ENCODE data around the gene ARL4C.

ARL4C gene, protein sequence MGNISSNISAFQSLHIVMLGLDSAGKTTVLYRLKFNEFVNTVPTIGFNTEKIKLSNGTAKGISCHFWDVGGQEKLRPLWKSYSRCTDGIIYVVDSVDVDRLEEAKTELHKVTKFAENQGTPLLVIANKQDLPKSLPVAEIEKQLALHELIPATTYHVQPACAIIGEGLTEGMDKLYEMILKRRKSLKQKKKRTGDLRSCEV

GRCh38 chr2:234496835-234497593, at the start of gene ARL4C:
Gene ARL4C, minus strand, starts transcription at chr2:234497081. Its CDS starts 495 bp downstream, at chr2:234496586.
- in situ Hi-C loops (cut with MboI; ENCODE audit: low sequenced_read_pairs): loop anchor here (10.0 kb wide), 1 partner anchor 202 kb away; no protein-coding TSS in a partner anchor

GRCh38 chr2:234544659-234545611, 48.1 kb upstream of the ARL4C start:
- in situ Hi-C loops (cut with MboI; ENCODE audit: low sequenced_read_pairs): loop anchor here (10.0 kb wide), 1 partner anchor 410 kb away; no protein-coding TSS in a partner anchor

DNA sequence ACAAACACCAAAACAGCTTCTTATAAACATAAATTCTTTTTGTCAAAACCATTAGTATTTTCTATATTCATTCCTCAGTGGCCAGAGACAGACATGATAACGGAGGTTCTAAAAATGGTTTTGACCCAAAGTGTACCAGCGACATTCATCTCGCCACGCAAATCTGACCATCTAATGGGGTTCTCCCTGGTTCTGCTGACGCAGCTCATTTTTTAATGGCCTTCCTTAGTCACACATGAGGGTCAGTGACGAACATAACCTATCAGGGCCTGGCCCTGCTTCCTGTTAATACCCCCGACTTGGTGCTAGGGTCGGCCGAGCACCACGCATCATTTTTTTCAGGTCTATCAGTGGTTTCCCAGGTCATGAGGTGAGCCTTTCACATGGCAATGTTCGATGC, 45.9 kb upstream of the ARL4C start:
- in situ Hi-C loops (cut with MboI; ENCODE audit: low sequenced_read_pairs): loop anchor here (10.0 kb wide), 1 partner anchor 408 kb away; no protein-coding TSS in a partner anchor

GRCh38 chr2:234537929-234538328, 41.0 kb upstream of the ARL4C start:
- in situ Hi-C loops (cut with MboI; ENCODE audit: low sequenced_read_pairs): no loop called here

DNA sequence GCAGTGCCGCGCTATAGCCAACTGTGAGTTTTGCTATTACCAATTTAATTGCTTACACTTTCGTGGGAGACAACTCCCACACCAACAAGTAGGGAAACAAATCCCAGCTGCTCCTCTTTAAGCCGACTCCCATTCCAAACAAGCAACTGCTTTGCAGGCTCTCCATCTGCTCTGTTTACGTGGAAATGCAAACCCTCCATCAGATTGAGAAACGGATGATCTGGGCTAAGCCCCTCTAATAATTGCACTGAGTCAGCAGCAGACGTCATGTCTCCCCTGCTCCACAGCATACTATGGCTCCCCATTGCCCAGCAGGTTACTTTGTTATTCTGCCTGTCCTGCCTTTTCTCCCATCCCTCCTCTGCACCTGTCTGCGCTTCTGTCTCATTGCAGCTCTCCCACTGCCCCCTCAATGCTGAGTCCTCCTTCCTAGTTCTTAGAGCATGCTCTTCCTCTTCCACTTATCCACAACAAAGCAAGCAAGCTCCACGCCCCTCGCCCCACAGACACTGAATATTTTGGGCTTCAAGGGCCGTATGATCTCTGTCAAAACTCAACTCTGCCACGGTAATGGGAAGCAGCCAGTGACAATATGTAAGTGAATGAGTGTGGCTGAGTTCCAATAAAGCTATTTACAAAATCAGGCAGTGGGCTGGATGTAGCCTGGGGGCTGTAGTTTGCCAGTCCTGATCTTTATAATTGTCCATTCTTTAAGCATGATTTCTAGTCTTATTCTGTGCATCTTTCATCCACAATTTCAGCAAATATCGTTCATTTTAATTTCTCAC, 39.5 kb upstream of the ARL4C start:
- in situ Hi-C loops (cut with MboI; ENCODE audit: low sequenced_read_pairs): no loop called here

- in situ Hi-C loops (cut with MboI; ENCODE audit: low sequenced_read_pairs): no loop called here
These were observed 38.6 kb upstream of the ARL4C start for GRCh38 chr2:234535464-234535863.

GRCh38 chr2:234534515-234534914, 37.6 kb upstream of the ARL4C start:
- in situ Hi-C loops (cut with MboI; ENCODE audit: low sequenced_read_pairs): no loop called here

GRCh38 chr2:234533626-234534025, 36.7 kb upstream of the ARL4C start:
- in situ Hi-C loops (cut with MboI; ENCODE audit: low sequenced_read_pairs): no loop called here

DNA sequence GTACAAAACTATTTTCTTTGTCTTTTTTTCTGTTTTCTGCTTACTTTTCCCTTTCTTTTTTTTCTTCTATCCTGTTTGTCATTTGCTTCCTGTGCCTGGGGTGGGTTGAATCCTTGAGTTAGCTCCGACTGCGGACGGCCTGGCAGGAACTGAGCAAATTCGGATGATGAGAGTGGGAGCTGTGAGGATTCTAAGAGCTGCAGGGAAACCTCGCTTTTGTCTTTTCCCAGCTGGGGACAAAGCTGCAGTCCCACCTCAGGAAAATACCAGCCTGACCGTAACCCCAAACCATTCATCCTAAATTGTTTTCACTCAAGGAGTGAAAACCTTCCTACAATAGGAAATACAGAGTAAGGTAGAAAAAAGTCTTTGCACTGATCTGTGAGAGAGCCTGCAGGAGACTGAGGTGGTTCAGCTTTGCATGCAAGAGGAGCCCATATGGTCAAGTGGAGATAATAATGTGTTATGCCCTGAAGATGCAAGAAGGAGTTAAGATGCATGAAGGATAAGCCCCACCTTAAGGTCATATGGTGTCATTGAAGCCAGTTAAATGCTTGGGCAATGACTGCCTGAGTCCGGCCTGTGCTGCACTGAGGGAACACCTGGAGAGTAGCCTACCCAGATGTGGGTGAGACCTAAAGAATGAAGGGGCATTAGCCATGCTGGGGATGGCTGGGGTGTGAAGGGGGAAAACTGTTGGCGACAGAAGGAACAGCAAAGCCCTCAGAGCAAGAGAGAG, 31.7 kb upstream of the ARL4C start:
- in situ Hi-C loops (cut with MboI; ENCODE audit: low sequenced_read_pairs): no loop called here

DNA sequence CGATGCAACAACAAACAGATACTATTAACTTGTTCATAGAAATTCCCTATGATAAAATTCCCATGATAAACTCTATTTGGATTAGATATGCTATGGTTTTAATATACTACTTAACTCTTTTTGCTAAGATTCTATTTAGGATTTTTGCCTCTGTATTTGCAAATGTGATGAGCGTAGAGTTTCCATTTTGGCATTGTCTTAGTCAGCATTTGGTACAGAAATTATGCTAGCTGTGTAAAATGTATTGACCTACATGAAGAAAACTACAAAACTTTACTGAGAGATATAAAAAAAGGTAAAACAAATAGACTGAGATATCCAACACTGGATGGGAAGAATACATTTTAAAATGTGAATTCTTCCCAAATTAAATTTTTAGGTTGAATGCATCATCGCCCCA, 29.8 kb upstream of the ARL4C start:
- in situ Hi-C loops (cut with MboI; ENCODE audit: low sequenced_read_pairs): no loop called here

- in situ Hi-C loops (cut with MboI; ENCODE audit: low sequenced_read_pairs): no loop called here
These were observed 24.7 kb upstream of the ARL4C start for GRCh38 chr2:234521536-234521935.

GRCh38 chr2:234518986-234519642, 22.2 kb upstream of the ARL4C start:
- in situ Hi-C loops (cut with MboI; ENCODE audit: low sequenced_read_pairs): no loop called here

- in situ Hi-C loops (cut with MboI; ENCODE audit: low sequenced_read_pairs): no loop called here
These were observed 21.1 kb upstream of the ARL4C start for GRCh38 chr2:234517971-234518370.

DNA sequence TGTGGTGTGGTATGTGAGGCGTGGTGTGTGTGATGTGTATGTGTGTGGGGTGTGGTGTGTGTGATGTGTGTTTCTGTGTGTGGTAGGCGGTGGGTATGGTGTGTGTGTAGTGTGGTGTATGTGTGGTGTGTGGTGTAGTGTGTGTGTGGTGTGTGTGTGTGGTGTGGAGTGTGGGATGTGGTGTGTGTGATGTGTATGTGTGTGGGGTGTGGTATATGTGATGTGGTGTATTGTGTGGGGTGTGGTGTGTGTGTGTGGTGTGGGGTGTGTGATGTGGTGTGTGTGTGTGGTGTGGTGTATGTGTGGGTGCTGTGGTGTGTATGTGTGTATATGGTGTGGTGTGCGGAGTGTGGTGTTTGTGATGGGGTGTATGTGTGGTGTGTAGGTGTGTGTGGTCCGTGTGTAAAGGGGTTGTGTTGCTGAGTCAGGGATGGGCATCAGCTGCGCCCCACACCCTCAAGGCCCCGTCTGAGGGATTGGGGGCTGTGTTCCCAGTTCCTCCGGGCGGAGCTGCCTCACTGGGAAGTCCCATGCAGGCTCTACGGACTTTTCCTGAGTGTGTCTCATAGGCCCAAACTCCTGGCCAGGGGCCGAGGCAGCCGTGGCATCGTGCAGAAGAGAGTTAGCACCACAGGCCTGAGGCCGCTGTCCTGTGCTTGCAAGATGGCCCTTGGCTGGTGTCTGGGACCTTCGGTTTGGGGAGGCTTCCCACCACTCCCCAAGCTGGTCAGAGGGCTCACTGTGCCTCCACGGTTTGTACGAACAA, 18.2 kb upstream of the ARL4C start:
- in situ Hi-C loops (cut with MboI; ENCODE audit: low sequenced_read_pairs): no loop called here

DNA sequence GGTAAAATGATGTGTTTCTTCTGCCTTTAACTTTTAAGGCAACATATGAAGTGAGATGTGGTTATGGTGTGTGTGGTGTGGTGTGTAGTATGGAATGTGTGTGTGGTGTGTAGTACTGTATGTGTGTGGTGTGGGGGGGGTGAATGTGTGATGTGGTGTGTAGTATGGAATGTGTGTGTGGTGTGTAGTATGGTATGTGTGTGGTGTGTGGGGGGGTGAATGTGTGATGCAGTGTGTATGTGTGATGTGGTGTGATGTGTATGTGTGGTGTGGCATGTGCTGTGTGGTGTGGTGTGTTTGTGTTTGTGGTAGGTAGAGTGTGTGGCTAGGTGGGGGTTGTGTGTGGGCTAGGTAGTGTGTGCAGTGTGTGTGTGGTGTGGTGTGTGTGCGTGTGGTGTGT, 17.2 kb upstream of the ARL4C start:
- in situ Hi-C loops (cut with MboI; ENCODE audit: low sequenced_read_pairs): no loop called here

- in situ Hi-C loops (cut with MboI; ENCODE audit: low sequenced_read_pairs): no loop called here
These were observed 16.2 kb upstream of the ARL4C start for GRCh38 chr2:234512884-234513669.

- in situ Hi-C loops (cut with MboI; ENCODE audit: low sequenced_read_pairs): no loop called here
These were observed 6.0 kb upstream of the ARL4C start for GRCh38 chr2:234502919-234503285.
